ENCODE measurements around the gene CLIP4.
"Not testable (repeated sequence)": the region's sequence is repeated elsewhere in the genome, so short reads cannot be mapped to it uniquely, and the experiment has no call there.

The CLIP4 gene, protein sequence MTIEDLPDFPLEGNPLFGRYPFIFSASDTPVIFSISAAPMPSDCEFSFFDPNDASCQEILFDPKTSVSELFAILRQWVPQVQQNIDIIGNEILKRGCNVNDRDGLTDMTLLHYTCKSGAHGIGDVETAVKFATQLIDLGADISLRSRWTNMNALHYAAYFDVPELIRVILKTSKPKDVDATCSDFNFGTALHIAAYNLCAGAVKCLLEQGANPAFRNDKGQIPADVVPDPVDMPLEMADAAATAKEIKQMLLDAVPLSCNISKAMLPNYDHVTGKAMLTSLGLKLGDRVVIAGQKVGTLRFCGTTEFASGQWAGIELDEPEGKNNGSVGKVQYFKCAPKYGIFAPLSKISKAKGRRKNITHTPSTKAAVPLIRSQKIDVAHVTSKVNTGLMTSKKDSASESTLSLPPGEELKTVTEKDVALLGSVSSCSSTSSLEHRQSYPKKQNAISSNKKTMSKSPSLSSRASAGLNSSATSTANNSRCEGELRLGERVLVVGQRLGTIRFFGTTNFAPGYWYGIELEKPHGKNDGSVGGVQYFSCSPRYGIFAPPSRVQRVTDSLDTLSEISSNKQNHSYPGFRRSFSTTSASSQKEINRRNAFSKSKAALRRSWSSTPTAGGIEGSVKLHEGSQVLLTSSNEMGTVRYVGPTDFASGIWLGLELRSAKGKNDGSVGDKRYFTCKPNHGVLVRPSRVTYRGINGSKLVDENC

DNA sequence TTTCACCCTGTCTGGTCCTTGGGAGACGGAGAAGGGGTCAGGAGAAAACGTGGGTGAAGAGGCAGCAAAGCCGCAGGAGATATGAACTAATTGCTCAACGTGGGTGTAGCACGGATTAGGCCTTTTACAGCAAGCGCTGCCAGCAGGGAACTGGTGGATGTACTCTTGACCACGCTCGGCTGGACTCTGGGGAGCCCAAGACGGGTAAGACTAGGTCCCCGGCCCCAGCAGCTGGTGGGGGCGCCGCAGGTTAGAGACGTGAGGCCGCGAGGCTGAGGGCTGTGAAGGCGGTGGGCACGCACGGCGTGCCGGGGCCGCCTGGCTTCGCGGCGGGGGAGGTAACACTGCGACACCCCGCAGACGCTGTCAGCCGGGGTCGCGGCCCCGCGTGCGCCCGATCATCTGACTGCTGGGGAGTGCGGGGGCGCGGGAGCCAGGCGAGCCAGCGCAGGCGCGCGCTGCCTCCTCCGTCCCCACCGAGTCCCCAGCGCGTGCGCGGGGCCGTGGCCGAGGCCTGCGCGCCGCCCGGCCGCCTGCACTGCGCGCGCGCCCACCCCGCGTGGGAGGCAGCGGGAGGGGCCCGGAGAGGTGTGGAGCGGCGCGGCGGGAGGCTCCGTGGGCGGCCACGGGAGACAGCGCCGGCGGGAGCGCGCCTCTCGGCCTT, at the start of gene CLIP4:
Gene CLIP4 (plus strand): TSS at position 470 of the 664 bp plus-strand sequence. CDS start 5,974 bp downstream, outside the sequence.
- DNase-seq = peak; percentile 66

- DNase-seq = no peak
These were observed 48.8 kb upstream of the CLIP4 start for GRCh38 chr2:29066271-29066860.

DNA sequence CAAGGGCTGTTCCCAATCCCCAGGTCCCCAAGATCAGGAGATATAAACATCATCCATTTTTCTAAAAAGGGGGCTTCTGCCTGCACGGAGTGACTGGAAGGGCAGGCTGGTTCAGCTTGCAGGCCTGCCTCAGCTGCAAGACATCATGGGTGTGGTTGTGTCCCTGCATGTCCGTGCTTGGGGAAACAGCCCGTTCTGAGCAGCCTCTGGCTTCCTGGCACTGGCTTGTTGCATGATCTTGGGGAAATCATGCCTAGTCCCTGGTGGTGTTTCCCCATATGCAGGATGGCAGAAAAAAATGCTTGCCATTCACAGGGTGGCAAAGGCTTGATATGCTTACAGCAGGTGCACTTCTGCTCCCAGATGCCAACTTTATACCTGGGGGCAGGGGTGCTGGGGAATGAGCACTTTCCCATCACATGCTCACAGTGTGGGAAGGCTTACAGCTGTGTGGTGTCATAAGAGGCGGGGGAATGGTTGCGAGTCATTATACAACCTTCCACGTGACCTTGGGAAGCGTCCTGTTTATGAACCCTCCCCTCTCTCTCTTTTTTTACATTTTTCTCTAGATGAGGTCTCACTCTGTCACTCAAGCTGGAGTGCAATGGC, 48.1 kb upstream of the CLIP4 start:
- no peak for DNase-seq

- no peak for DNase-seq
These were observed 46.7 kb upstream of the CLIP4 start for GRCh38 chr2:29068513-29068912.

- no peak for DNase-seq
These were observed 44.7 kb upstream of the CLIP4 start for GRCh38 chr2:29070526-29070925.

GRCh38 chr2:29071032-29071975, 43.9 kb upstream of the CLIP4 start:
- DNase-seq = no peak

GRCh38 chr2:29072251-29072650, 43.0 kb upstream of the CLIP4 start:
- no peak for DNase-seq

DNA sequence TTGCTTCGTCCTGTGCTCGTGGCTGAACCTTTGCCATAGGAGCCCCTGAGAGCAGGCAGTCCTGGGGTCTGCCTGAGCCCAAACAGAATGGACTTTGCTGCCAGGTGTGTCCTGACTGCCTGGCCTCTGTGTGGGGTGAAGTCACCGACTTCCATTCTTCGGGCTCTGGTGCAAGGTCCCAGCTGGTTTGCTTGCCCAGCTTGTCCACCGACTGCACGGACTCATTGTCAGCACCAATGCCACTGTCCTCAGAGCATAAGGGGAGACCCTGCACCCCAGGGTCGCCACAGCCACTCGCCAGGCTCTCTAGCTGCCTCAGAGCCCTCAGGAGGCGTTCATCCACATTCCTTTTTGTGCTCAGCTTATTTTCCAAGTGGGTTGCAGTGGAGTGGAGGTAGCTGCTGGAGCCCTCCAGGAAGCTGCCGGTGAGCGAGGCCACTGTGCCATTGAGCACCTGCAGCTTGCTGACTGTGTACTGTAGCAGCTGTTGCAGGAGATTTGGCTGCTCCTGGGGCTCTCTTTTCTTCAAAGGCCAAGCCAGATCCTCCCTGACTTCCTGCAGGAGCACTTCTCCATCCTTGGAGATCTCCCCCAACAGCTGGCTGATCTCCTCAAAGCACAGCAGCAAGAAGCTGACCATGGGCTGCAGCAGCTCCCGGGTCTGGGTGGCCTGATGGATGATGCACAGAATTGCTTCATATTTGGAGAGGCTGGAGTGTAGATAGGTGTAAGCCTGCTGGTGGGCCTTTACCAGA, 42.1 kb upstream of the CLIP4 start:
- DNase-seq = no peak

DNA sequence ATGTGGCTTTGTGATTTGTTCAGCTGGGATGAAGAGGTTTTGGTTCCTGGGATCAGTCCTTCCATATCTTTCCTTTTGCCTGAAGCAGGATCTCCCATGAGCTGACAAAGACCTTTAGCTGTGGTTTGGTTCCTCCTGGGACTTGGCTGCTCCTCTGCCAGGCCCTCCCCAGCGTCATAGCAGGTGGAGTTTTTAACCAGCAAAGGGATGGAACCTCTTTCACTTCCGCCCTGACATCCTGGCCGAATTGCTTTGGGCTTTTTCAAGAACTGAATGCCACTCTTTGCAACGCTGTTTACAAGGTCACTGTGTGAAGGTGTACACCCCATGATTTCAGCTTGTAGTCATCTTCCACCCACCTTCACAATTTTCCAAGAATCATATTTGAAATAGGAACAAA, 41.3 kb upstream of the CLIP4 start:
- no peak for DNase-seq

DNA sequence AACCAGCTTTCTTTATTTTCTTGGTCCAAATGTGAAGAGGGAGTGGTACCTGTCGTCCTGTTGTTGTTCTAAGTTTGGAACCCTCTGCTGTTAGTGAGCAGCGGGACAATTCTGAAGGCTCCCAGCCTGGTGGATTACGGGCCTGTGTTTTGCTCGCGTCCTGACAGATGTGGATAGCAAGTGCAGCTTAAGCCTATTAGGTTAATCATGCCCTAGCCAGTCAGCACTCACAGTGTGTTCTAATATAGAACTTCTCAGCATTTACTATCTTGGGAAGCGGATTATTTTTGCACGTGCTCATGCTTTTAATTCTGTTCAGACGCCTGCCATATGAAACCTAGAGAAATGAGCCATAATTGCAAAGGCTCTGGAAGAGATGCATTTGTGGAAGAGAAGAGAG, 40.8 kb upstream of the CLIP4 start, which contains the start of gene PCARE:
Gene PCARE (minus strand): TSS at position 113 of the 400 bp plus-strand sequence. CDS start 262 bp downstream, outside the sequence.
- no peak for DNase-seq

GRCh38 chr2:29075894-29076705, 39.1 kb upstream of the CLIP4 start:
- no peak for DNase-seq

- no peak for DNase-seq
These were observed 35.3 kb upstream of the CLIP4 start for GRCh38 chr2:29079887-29080286.

- DNase-seq = no peak
These were observed 34.1 kb upstream of the CLIP4 start for GRCh38 chr2:29080886-29081743.

GRCh38 chr2:29082804-29083495, 32.3 kb upstream of the CLIP4 start:
- DNase-seq = no peak

- no peak for DNase-seq
These were observed 30.7 kb upstream of the CLIP4 start for GRCh38 chr2:29084554-29084953.

GRCh38 chr2:29090311-29090710, 24.9 kb upstream of the CLIP4 start:
- DNase-seq = not testable (repeated sequence)

DNA sequence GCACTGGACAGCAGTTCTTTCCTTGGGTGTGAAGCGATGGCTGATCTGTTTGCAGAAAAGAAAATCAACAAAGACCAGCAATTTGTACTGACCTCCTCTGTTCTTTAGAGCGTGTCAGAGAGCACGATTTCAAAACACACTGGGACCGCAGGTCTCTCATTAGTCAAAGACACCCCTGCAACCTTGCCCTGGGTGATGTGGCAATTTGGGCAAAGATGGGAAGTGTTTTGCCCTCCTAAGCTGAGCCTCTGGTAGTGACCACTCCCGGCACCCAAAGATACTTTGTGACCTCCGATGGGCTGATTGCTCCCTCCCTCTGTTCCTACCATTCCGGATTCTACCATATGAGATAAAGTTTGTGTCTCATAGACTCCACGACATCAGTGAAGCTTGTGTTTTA, 18.2 kb upstream of the CLIP4 start:
- no peak for DNase-seq

DNA sequence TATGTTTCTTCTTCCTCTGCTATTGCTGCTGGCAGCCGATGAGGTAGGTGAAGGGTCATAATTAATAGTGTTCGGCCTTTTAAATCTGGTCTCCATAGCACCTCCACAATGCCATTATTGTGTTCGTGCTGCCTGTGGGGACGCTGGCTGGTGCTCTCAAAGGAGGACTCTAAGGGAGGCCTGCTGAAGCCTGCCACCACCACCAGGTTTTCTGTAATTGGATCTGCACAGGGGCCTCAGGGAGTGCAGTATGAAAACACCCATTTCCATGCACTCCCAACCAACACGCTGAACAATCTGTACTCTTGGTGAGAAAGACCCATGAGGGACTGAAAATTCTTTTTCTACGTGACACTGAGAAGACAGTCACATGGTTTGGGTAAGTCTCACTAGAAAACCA, 17.6 kb upstream of the CLIP4 start:
- no peak for DNase-seq
